H1 (cell line): Measurements from ENCODE around the gene FGF19. TPM values are rescaled to one million over a fixed set of nuclear protein-coding genes. Genes with fewer than 3 reads are reported as not detected.

Experiments
- EGR1 ChIP-seq: IDR thresholded peaks from 2 replicates; pipeline ENCODE4 v1.6.1; 2011; ENCODE audit warnings: low read depth, low read length, borderline replicate concordance
- JUND ChIP-seq: IDR thresholded peaks from 2 replicates; pipeline ENCODE4 v1.6.1; 2011; ENCODE audit warnings: mild to moderate bottlenecking, improper control_type of control experiment, low read length
- NANOG ChIP-seq: IDR thresholded peaks from 2 replicates; pipeline ENCODE4 v1.6.1; 2011; ENCODE audit warnings: low read length, low read depth, mild to moderate bottlenecking, inconsistent platforms; ENCODE audit not compliant: insufficient read depth, poor library complexity, severe bottlenecking
- RNF2 ChIP-seq: fragments of 200-900, 300-1000 bp; sonication (generic); IDR thresholded peaks from 2 replicates; pipeline ENCODE4 v1.7.1; 2016; ENCODE audit warnings: borderline replicate concordance, low read depth, mild to moderate bottlenecking, antibody characterized with exemption, low read length; ENCODE audit not compliant: poor library complexity, severe bottlenecking; ENCODE audit errors: missing control alignments
- SRF ChIP-seq: IDR thresholded peaks from 2 replicates; pipeline ENCODE4 v1.6.1; 2011; ENCODE audit warnings: mild to moderate bottlenecking, low read depth, low read length, moderate library complexity
- TCF12 ChIP-seq: IDR thresholded peaks from 2 replicates; pipeline ENCODE4 v1.6.1; 2011; ENCODE audit warnings: low read depth, mild to moderate bottlenecking, low read length
- polyA plus RNA-seq, 7 experiments: library from polyadenylated mRNA; depleted of rRNA in 3 of 7; stranded (reverse) in 5 of 7; unstranded in 2 of 7; fragments of >200 nt in 5 of 7; fragments of 200-250 nt in 2 of 7; gene quantifications; 1 replicate in 5 of 7; 2 replicates in 1 of 7; 4 replicates in 1 of 7; pipeline versions ENCODE4 v1.2.1 to v1.2.3, GENCODE V29; 2011 to 2013; ENCODE audit warnings: missing spikeins in 2 of 7, mixed read lengths in 2 of 7
- total RNA-seq: library from RNA; stranded (reverse); fragmentation: NEBNext Ultra II Directional; extraction: Animal tissue kit (Norgen Biotek cat#: 25700); gene quantifications from 2 replicates; pipeline ENCODE4 v1.2.1, GENCODE V29; 2021

The FGF19 gene
- total and polyA plus RNA-seq, 2 of the 8 experiments (the other 6 are each of a cell fraction or from before 2014, with no cell fraction given): 9.6 to 14.8 TPM

DNA sequence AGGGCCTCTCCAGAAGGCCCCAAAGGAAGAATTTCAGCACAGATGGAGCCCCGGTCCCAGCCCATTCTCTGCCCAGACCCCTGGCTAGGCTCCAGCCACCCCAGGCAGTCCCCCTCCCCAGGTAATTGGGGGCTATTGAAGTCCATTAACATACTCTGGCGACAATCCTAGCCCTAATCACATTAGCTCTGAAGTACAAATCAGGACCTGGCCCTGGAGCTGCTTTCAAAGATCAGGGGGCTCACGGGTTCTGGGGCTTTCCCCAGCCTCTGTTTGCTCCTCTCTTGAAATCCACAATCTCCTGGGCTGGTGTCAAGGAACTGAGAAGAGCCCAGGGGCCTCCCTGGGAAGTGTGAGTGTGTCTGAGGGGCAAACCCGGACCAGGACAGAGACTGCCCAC is 49.1 kb upstream of the FGF19 start (continued):
- TF ChIP-seq RNF2 (no peak), TCF12 (no peak), EGR1 (no peak), NANOG (no peak), JUND (no peak), SRF (no peak)
